HepG2 (cell line): ENCODE results near the gene TFAP2A. TPM values are rescaled to one million over a fixed set of nuclear protein-coding genes. Genes with fewer than 3 reads are reported as not detected.

Experiments used
- ARID2 ChIP-seq: sonication (generic); formaldehyde crosslinking; IDR thresholded peaks from 2 replicates; pipeline ENCODE4 v1.8.1; 2022; ENCODE audit warnings: mild to moderate bottlenecking, missing genetic modification reagents, borderline replicate concordance
- ATAD3A ChIP-seq: sonication (generic); formaldehyde crosslinking; IDR thresholded peaks from 2 replicates; pipeline ENCODE4 v1.4.0; 2020; ENCODE audit warnings: missing genetic modification reagents
- DMTF1 ChIP-seq: sonication (generic); formaldehyde crosslinking; IDR thresholded peaks from 2 replicates; pipeline ENCODE4 v1.4.0; 2020; ENCODE audit warnings: mild to moderate bottlenecking, missing genetic modification reagents
- E2F5 ChIP-seq: sonication (generic); formaldehyde crosslinking; conservative IDR thresholded peaks from 2 replicates; pipeline ENCODE4 v1.4.0; 2020; ENCODE audit warnings: missing genetic modification reagents
- ETS1 ChIP-seq: sonication (generic); formaldehyde crosslinking; IDR thresholded peaks from 2 replicates; pipeline ENCODE4 v1.4.0; 2020; ENCODE audit warnings: missing genetic modification reagents
- IRF2 ChIP-seq: IDR thresholded peaks from 2 replicates; pipeline ENCODE4 v1.6.1; 2018; ENCODE audit warnings: missing genetic modification reagents, missing compliant biosample characterization
- KAT2B ChIP-seq: fragments of 150-350 bp; IDR thresholded peaks from 2 replicates; pipeline ENCODE4 v1.6.1; 2014; ENCODE audit warnings: low read depth, low read length, borderline replicate concordance
- KDM6A ChIP-seq: IDR thresholded peaks from 2 replicates; pipeline ENCODE4 v1.6.1; 2016; ENCODE audit warnings: low read depth
- MTA3 ChIP-seq: sonication (generic); formaldehyde crosslinking; IDR thresholded peaks from 2 replicates; pipeline ENCODE4 v1.4.0; 2020; ENCODE audit warnings: missing genetic modification reagents
- ONECUT2 ChIP-seq: sonication (generic); formaldehyde crosslinking; IDR thresholded peaks from 2 replicates; pipeline ENCODE4 v1.4.0; 2020; ENCODE audit warnings: missing genetic modification reagents
- PHF21A ChIP-seq: sonication (generic); formaldehyde crosslinking; IDR thresholded peaks from 2 replicates; pipeline ENCODE4 v1.5.0; 2020; ENCODE audit warnings: mild to moderate bottlenecking, missing genetic modification reagents
- THAP11 ChIP-seq: IDR thresholded peaks from 2 replicates; pipeline ENCODE4 v1.6.1; 2016; ENCODE audit warnings: missing biosample characterization, missing genetic modification reagents
- TOE1 ChIP-seq: sonication (generic); formaldehyde crosslinking; IDR thresholded peaks from 2 replicates; pipeline ENCODE4 v1.4.0; 2020; ENCODE audit warnings: mild to moderate bottlenecking, missing genetic modification reagents
- YEATS2 ChIP-seq: sonication (generic); formaldehyde crosslinking; IDR thresholded peaks from 2 replicates; pipeline ENCODE4 v1.4.0; 2020; ENCODE audit warnings: missing genetic modification reagents, borderline replicate concordance
- ZBTB4 ChIP-seq: sonication (generic); formaldehyde crosslinking; IDR thresholded peaks from 2 replicates; pipeline ENCODE4 v1.4.0; 2020; ENCODE audit warnings: missing genetic modification reagents, mild to moderate bottlenecking, borderline replicate concordance
- ZFX ChIP-seq: sonication (generic); formaldehyde crosslinking; IDR thresholded peaks from 2 replicates; pipeline ENCODE4 v1.4.0; 2020; ENCODE audit warnings: mild to moderate bottlenecking, low read depth, missing genetic modification reagents, moderate library complexity
- ZKSCAN5 ChIP-seq: sonication (generic); formaldehyde crosslinking; IDR thresholded peaks from 2 replicates; pipeline ENCODE4 v1.5.1; 2020; ENCODE audit warnings: mild to moderate bottlenecking, missing genetic modification reagents
- ZNF558 ChIP-seq: sonication (generic); formaldehyde crosslinking; IDR thresholded peaks from 2 replicates; pipeline ENCODE4 v1.9.0; 2022; ENCODE audit warnings: mild to moderate bottlenecking, missing genetic modification reagents, borderline replicate concordance
- ZNF570 ChIP-seq: sonication (generic); formaldehyde crosslinking; IDR thresholded peaks from 2 replicates; pipeline ENCODE4 v1.4.0; 2020; ENCODE audit warnings: mild to moderate bottlenecking, missing genetic modification reagents, borderline replicate concordance
- ZNF576 ChIP-seq: sonication (generic); formaldehyde crosslinking; IDR thresholded peaks from 2 replicates; pipeline ENCODE4 v1.4.0; 2020; ENCODE audit warnings: mild to moderate bottlenecking, missing genetic modification reagents
- ZNF780A ChIP-seq: sonication (generic); formaldehyde crosslinking; IDR thresholded peaks from 2 replicates; pipeline ENCODE4 v1.8.0; 2022; ENCODE audit warnings: mild to moderate bottlenecking, missing genetic modification reagents, moderate library complexity
- ZNF850 ChIP-seq: sonication (generic); formaldehyde crosslinking; conservative IDR thresholded peaks from 2 replicates; pipeline ENCODE4 v1.9.0; 2021; ENCODE audit warnings: mild to moderate bottlenecking, missing genetic modification reagents
- polyA plus RNA-seq, 8 experiments: library from polyadenylated mRNA; depleted of rRNA in 3 of 8; stranded (reverse) in 7 of 8; unstranded in 1 of 8; fragments of >200 nt; fragmentation: Illumina TruSeq in 4 of 8; extraction: Trizol in 4 of 8; gene quantifications; 2 replicates each; pipeline versions ENCODE4 v1.2.1 to v1.2.3, GENCODE V29; 2011 to 2016; ENCODE audit warnings: low read depth in 4 of 8, missing spikeins in 1 of 8, mixed read lengths in 1 of 8; ENCODE audit not compliant: insufficient read depth in 1 of 8
- total RNA-seq, 5 experiments: library from RNA; depleted of rRNA; stranded (reverse); fragments of >200 nt; fragmentation: Illumina TruSeq; extraction: Trizol; gene quantifications; 2 replicates each; pipeline ENCODE4 v1.2.3, GENCODE V29; 2016; ENCODE audit warnings: low read depth in 1 of 5

The TFAP2A gene
- total and polyA plus RNA-seq, 2 of the 13 experiments (the other 11 are each of a cell fraction or from before 2014, with no cell fraction given): not detected

- TF ChIP-seq ZNF558 (CRISPR knock-in tag) (no peak), ZNF576 (CRISPR knock-in tag) (no peak), KAT2B (no peak), ZFX (CRISPR knock-in tag) (peak; percentile 89), ZNF570 (CRISPR knock-in tag) (no peak), IRF2 (CRISPR knock-in tag) (no peak), DMTF1 (CRISPR knock-in tag) (peak; percentile 70; the same call in 1 of the 2 replicates), ZKSCAN5 (CRISPR knock-in tag) (no peak), KDM6A (no peak), TOE1 (no peak), MTA3 (CRISPR knock-in tag) (no peak), PHF21A (CRISPR knock-in tag) (no peak), ONECUT2 (CRISPR knock-in tag) (no peak), ZBTB4 (CRISPR knock-in tag) (no peak), THAP11 (CRISPR knock-in tag) (no peak), ZNF850 (CRISPR knock-in tag) (no peak), YEATS2 (CRISPR knock-in tag) (no peak), ETS1 (CRISPR knock-in tag) (no peak), ARID2 (0 out of 2 replicates have a peak, but pooled peaks have one; percentile 44), ZNF780A (CRISPR knock-in tag) (no peak), E2F5 (peak; percentile 49; the same call in 1 of the 2 replicates), ATAD3A (CRISPR knock-in tag) (no peak)
These were observed 11.3 kb upstream of the TFAP2A start (continued) for GRCh38 chr6:10425975-10426780.
